HL-60 (cell line): ENCODE results near the gene RAPGEF4.

Experiments used
- GABPA ChIP-seq: IDR thresholded peaks from 2 replicates; pipeline ENCODE4 v1.6.1; 2012; ENCODE audit warnings: low read depth
- POLR2AphosphoS5 ChIP-seq: IDR thresholded peaks from 2 replicates; pipeline ENCODE4 v1.6.1; 2012; ENCODE audit warnings: low read depth
- TF ChIP-seq, protein P1 (sequence below): IDR thresholded peaks from one replicate; pipeline ENCODE4 v1.5.1; 2011; ENCODE audit warnings: low read length, control low read depth, inconsistent platforms; ENCODE audit not compliant: insufficient read depth

DNA sequence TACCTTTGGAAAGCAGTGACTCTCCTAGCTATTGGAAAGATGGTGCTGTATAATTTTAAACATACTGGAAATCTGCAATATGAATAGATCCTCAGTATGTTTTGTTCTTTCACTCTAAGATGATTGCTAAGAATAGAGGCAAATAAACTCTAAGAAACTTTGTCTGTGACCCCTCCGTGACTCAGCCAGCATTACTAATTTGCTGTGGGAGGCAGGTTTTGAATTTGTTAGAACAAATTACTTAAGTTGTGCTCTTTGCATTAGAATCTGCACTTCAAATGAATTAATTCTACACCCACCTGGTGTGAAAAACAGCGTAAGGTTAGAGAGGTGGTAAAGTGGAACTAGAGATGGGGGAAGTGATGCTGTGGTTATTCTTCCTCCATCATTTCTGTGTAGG, 142.2 kb downstream of the RAPGEF4 start:
- TF ChIP-seq, protein P1, sequence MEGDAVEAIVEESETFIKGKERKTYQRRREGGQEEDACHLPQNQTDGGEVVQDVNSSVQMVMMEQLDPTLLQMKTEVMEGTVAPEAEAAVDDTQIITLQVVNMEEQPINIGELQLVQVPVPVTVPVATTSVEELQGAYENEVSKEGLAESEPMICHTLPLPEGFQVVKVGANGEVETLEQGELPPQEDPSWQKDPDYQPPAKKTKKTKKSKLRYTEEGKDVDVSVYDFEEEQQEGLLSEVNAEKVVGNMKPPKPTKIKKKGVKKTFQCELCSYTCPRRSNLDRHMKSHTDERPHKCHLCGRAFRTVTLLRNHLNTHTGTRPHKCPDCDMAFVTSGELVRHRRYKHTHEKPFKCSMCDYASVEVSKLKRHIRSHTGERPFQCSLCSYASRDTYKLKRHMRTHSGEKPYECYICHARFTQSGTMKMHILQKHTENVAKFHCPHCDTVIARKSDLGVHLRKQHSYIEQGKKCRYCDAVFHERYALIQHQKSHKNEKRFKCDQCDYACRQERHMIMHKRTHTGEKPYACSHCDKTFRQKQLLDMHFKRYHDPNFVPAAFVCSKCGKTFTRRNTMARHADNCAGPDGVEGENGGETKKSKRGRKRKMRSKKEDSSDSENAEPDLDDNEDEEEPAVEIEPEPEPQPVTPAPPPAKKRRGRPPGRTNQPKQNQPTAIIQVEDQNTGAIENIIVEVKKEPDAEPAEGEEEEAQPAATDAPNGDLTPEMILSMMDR = no peak
- TF ChIP-seq POLR2AphosphoS5 (no peak), GABPA (no peak)
